Posterior cingulate gyrus (tissue), 11 donors: ENCODE data around the gene MKS1.

Experiments used
- DNase-seq, 10 donors: peaks; one replicate each; pipeline versions ENCODE4 v3.0.0 to v3.0.0-alpha.2; 2020 to 2021; ENCODE audit warnings: mixed read lengths in 3 of 10
- intact Hi-C: fragments of 100-400 bp; cut with DNase I; formaldehyde crosslinking; loops from one replicate; pipeline ENCODE4 v1.15.1; 2023

The MKS1 gene

DNA sequence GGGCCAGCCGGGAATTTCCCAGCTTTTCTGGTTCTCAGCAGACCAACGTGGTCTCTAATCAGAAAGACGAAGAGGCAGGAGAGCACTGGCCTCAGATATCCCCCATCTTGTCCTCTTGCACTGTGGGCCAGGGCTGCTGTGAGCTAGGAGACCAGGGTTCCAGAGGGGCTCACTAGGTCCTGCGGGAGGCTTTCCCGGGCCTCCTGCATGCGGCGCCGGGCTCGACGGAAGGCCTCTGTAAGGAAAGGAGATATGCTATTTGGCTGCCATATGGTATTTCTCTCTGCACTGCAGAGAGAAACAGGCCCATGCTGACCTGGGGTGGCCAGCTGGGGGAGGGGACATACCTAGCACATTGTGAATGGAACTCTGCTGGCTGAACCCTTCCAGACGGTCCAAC is 13.1 kb downstream of the MKS1 start:
- DNase-seq, result no peak
- intact Hi-C loops, result no loop called here

GRCh38 chr17:58204796-58205195 is 14.3 kb downstream of the MKS1 start:
- intact Hi-C loops, result no loop called here

DNA sequence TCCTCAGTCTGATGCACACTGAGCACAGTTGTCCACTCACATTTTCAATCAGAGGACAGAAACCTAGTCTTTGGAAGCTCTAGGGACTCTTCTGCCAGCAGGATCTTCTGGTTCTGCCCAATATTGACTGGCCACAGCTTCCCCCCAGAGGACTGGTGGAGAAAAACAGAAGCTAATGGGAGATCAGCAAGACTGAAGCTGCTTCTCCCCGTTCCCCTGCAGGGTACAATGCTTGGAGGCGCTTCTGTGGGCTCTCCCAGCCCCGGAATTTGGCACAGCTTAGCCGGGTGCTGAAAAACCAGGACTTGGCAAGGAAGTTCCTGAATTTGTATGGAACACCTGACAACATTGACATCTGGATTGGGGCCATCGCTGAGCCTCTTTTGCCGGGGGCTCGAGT is 16.2 kb downstream of the MKS1 start:
- intact Hi-C loops, result no loop called here
- DNase-seq, result no peak

More at GRCh38 chr17:58204796-58205195, 14.3 kb downstream of the MKS1 start:
- no peak for DNase-seq

- intact Hi-C loops, result no loop called here
- peak in 3 of 10 donors; percentile 6 to 35 (median 30) for DNase-seq
Measured at GRCh38 chr17:58200024-58200633, 18.9 kb downstream of the MKS1 start.

DNA sequence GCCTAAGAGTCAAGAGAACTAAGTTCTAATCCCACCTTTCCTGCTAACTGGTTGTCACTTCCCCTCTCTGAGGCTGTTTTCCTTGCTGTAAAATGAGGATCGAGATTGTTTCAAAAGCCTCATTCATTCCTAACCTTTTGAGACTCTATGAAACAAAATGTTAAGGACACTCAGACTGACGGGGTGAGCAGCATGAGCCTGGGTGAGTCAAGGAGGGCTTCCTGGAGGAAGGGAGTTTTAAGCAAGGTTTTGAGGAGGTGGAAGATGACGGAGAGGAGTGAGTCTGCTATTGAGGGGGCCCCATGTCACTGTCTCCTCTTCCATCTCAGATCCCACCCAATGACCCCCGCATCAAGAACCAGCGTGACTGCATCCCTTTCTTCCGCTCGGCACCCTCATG is 22.4 kb downstream of the MKS1 start:
- intact Hi-C loops, result no loop called here
- no peak for DNase-seq

GRCh38 chr17:58195518-58196123 is 23.4 kb downstream of the MKS1 start:
- intact Hi-C loops, result no loop called here
- no peak for DNase-seq

DNA sequence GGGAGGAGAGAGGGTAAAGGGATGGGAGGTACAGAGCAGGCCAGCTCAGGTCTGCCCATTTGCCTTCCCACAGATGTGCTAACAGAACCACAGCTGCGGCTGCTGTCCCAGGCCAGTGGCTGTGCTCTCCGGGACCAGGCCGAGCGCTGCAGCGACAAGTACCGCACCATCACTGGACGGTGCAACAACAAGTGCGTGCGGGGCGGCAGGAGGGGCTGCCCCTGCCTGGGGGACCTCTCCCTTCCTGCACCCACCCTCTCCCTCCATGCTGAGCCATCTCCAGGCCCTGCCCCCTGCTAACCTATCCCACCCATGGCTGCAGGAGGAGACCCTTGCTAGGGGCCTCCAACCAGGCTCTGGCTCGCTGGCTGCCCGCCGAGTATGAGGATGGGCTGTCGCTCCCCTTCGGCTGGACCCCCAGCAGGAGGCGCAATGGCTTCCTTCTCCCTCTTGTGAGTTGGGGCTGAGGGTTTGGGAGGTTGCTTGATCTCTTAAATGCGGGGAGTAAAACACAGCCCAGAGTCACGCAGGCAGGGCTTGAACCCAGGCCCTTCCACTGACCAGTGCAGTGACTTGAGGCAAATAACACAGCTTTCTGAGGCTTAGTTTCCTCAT is 25.3 kb downstream of the MKS1 start:
- intact Hi-C loops, result no loop called here
- DNase-seq, result no peak

GRCh38 chr17:58192612-58193011 is 26.4 kb downstream of the MKS1 start, which contains the start of gene EPX:
EPX (plus strand) TSS chr17:58192726; CDS start chr17:58192847, 121 bp downstream.
- intact Hi-C loops, result no loop called here
- no peak for DNase-seq

DNA sequence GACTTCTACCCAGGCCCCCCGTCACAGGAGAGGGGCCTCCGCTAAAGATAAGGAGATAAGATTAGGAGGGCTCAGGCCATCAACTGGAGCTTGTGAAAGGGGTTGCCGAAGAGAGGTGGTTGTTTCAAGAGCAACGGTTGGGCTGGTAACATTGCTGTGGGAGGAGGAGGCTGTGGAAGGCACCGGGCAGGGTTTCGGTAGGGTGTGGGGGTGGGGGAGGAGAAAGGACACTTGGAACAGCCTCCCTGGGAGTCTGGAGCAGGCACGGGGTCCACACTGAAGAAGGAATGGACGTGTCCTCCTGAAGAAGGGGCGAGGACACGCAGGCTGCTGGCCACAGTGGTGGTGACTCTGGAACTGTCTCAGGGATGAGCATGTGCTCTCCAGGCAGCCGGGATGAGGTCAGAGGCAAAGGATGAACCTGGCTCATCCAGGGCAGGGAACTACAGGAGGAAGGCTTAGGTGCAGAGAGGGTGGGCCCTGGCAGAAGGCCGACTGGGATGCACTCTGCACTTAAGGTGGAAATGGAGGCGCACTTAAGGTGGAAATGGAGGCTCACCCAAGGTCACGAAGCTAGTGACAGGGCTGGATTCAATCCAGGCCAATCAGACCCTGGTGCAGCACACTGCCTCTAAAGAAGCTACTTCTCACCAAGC is 27.7 kb downstream of the MKS1 start:
- DNase-seq, result no peak
- intact Hi-C loops, result no loop called here

DNA sequence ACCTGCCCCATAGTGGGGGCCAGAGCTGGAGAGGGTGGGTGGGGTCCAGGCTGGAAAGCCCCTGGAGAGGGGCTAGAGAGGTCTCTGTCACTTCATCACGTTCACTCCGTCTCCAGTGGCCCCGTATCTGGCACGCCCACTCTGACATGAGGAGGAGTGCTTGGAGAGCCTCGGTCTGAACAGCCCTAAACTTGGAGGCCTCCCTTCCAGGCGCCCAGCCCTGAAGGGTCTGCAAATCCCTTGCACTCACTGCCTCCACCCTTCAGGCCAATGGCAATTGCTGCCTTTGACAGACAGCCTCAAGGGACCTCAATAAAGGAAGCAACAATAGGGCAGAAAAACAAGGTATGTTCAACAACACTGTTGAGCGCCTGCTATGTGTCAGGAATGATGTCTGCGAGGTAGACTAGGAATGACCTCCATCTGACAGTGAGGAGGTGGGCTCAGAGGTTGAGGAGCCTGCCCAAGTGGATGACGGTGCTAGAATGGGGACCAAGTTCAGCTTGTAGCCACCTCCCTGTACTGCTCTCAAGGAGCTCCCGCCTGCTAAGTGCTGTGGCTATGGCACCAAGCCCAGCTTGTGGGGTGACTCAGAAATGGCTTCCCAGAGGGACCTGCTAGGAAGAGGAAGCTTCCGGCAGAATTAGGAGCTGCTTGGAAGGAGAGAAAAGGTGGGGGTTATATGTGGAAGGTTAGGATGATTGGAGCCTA is 29.5 kb downstream of the MKS1 start:
- intact Hi-C loops, result no loop called here
- peak in 9 of 10 donors; percentile 20 to 95 (median 54) for DNase-seq

DNA sequence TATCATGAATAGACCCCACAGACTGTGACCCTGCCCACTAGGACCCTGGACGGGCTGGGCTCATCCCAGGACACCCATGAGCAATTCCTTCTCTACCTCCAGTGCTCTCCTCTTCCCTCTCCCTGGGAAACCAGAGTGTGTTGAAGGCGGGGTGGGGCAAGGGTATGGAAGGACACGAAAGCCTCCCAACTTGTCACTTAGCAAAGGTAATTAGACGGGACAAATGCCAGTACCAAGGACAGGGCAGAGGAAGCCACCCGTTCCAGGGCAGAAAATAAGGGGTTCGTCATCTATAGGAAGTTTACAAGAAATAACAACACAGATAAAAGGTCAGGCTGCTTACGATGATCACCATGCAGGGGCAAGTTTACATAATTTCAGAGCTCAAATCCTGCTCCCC is 31.4 kb downstream of the MKS1 start:
- DNase-seq, result no peak
- intact Hi-C loops, result no loop called here

DNA sequence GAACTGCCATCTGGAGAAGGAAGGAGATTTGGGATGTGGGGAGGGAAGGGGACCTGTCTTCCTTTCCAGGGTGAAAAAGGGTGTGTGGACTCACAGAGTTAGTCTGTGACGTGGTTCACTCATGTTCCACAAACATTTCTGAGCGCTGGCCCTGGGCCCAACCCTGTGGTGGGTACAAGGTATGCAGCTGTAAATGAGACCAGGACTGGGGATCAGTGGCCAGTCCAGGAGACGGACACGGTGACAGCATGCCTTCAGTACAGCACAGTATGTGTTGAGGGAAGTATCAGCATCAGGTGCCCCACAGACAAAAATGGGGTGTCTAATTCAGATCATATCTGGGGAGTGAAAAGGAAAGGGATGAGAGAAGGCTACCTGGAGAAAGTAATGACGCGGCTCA is 32.0 kb downstream of the MKS1 start:
- no peak for DNase-seq
- intact Hi-C loops, result no loop called here

GRCh38 chr17:58186591-58186990 is 32.5 kb downstream of the MKS1 start:
- intact Hi-C loops, result no loop called here
- DNase-seq, result no peak

- intact Hi-C loops, result no loop called here
- DNase-seq, result no peak
Measured at GRCh38 chr17:58184986-58185761, 33.9 kb downstream of the MKS1 start.

DNA sequence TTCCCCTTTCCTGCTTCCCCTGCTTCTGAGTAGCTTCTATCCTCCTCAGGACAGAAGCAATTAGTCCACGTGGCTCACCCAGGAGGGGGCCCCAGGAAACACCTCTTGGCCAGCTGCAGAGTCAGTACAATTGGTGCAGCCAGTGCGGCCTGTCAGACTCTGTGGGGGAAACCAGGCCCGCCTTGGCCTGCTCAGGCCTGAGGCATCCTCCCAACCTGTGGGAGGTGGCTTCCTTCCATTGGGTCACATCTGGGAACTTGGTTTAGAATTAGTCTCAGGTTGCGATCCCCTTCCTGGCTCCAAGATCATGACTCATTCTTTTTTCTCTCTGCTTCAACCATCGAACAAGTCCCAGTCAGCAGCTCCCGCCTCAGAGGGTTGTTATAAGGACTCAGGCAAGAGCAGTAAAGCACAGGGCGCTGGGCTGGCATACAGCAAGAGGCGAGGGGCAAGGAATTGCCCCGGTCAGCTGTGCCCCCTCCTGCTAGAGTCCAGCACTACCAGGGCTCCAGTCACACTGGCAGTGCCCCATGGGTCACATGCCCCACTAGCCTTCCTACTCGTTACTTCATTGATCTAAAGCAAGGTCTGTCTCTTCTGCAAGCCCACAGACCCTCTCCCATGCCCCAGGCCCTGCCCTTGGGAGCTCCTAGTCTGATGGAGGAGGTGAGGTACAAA is 34.6 kb downstream of the MKS1 start:
- intact Hi-C loops, result no loop called here
- no peak for DNase-seq

DNA sequence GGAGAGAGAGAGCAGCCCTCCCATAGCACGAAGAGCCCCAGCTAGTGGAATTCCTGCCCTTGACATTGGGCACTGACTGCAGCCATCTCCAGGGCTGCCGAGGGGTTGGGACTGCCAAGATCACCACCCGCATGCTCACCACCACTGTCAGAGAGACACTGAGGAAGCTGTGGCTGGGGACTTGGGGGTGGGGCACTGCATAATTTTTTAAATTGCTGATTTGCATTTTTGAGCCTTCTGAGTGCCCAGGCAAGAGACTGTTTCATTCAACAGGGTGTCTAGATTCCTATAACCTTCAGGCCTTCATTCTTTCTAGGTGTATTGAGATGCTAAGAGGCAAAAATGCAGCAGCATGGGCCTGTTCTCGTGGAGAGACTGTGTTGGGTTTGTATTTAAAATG is 35.5 kb downstream of the MKS1 start:
- intact Hi-C loops, result no loop called here
- no peak for DNase-seq

DNA sequence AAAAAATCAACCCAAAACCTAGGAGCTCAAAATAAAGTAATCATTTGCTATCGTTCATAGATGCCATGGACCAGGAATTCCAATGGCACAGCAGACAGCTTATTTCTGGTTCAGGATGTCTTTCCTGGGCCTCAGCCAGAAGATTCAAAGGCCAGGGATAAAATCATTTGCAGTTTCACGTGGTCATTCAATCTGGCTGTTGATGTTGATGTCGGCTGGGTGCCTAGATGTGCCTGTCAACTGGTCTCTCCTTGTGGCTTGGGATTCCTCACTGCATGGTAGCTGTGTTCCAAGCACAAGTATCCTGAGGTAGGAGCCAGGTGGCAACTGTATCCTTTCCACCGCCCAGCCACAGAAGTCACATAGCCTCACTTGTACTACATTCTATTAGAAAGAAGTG is 37.3 kb downstream of the MKS1 start:
- intact Hi-C loops, result no loop called here
- DNase-seq, result no peak

- DNase-seq, result no peak
- intact Hi-C loops, result no loop called here
Measured at GRCh38 chr17:58176200-58176599, 42.9 kb downstream of the MKS1 start.

- intact Hi-C loops, result loop anchor here (5.0 kb wide), 1 partner anchor 53 kb away; no protein-coding TSS in a partner anchor
- no peak for DNase-seq
Measured at GRCh38 chr17:58174871-58175270, 44.2 kb downstream of the MKS1 start.
